22Rv1 (cell line): ENCODE data around the gene SLC35E2B.

Experiments used
- CTCF ChIP-seq: fragments of 450-650 bp; IDR thresholded peaks from 2 replicates; pipeline ENCODE4 v1.5.1; 2017; ENCODE audit warnings: mild to moderate bottlenecking
- ZFX ChIP-seq: fragments of 450-650 bp; IDR thresholded peaks from 2 replicates; pipeline ENCODE4 v1.6.1; 2017; ENCODE audit warnings: antibody characterized with exemption, borderline replicate concordance

- TF ChIP-seq CTCF (no peak), ZFX (no peak)
Measured at GRCh38 chr1:1622010-1622787, 70.4 kb downstream of the SLC35E2B start.
